ENCODE results near the gene ELMO1.

- TF ChIP-seq, protein P1, sequence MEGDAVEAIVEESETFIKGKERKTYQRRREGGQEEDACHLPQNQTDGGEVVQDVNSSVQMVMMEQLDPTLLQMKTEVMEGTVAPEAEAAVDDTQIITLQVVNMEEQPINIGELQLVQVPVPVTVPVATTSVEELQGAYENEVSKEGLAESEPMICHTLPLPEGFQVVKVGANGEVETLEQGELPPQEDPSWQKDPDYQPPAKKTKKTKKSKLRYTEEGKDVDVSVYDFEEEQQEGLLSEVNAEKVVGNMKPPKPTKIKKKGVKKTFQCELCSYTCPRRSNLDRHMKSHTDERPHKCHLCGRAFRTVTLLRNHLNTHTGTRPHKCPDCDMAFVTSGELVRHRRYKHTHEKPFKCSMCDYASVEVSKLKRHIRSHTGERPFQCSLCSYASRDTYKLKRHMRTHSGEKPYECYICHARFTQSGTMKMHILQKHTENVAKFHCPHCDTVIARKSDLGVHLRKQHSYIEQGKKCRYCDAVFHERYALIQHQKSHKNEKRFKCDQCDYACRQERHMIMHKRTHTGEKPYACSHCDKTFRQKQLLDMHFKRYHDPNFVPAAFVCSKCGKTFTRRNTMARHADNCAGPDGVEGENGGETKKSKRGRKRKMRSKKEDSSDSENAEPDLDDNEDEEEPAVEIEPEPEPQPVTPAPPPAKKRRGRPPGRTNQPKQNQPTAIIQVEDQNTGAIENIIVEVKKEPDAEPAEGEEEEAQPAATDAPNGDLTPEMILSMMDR (IDR thresholded peaks at IDR 0.05) = no peak
- TF ChIP-seq POLR2A (IDR thresholded peaks at IDR 0.05) = no peak
Measured at GRCh38 chr7:37365405-37365804, 83.3 kb downstream of the ELMO1 start.

All from body of pancreas (tissue), 4 donors.